ENCODE measurements around the gene ITGA2.

The ITGA2 gene

GRCh38 chr5:53006911-53007890, 18.0 kb downstream of the ITGA2 start:
- Histone ChIP-seq H3K36me3 (ENCODE audit: insufficient read depth, low read length) (no peaks in the 10 kb centered on the region), H3K27ac (peak overlapping the region; percentile 47), H3K9ac (ENCODE audit: insufficient read length) (no peak overlapping the region), H3K9me3 (ENCODE audit: low read depth, low read length) (no peaks in the 10 kb centered on the region), H3K4me3 (peak overlapping the region; percentile 29; the same call in 1 of the 2 replicates)
- TF ChIP-seq FOXP2 (optimal IDR thresholded peaks at IDR 0.05; ENCODE audit: control extremely low read depth, extremely low read length, insufficient read depth): no peak
- TF ChIP-seq POLR2AphosphoS5 (IDR thresholded peaks at IDR 0.05; ENCODE audit: borderline replicate concordance, low read depth, low read length): no peak
- no peak for TF ChIP-seq EZH2 (IDR thresholded peaks at IDR 0.05)
- no peak for DNase-seq (ENCODE audit: low read depth, low spot score)

GRCh38 chr5:53008751-53009150, 19.6 kb downstream of the ITGA2 start:
- no peak for DNase-seq (ENCODE audit: low read depth, low spot score)
- Histone ChIP-seq H3K36me3 (ENCODE audit: insufficient read depth, low read length) (no peaks in the 10 kb centered on the region), H3K9me3 (ENCODE audit: low read depth, low read length) (no peaks in the 10 kb centered on the region), H3K4me3 (no peak overlapping the region), H3K9ac (ENCODE audit: insufficient read length) (no peak overlapping the region), H3K27ac (no peak overlapping the region)
- TF ChIP-seq FOXP2 (optimal IDR thresholded peaks at IDR 0.05; ENCODE audit: control extremely low read depth, extremely low read length, insufficient read depth) (no peak), EZH2 (IDR thresholded peaks at IDR 0.05) (no peak), POLR2AphosphoS5 (IDR thresholded peaks at IDR 0.05; ENCODE audit: borderline replicate concordance, low read depth, low read length) (no peak)

- H3K27ac ChIP-seq: no peak overlapping the region
- no peak for DNase-seq (ENCODE audit: low read depth, low spot score)
- TF ChIP-seq POLR2AphosphoS5 (IDR thresholded peaks at IDR 0.05; ENCODE audit: borderline replicate concordance, low read depth, low read length) (no peak), FOXP2 (optimal IDR thresholded peaks at IDR 0.05; ENCODE audit: control extremely low read depth, extremely low read length, insufficient read depth) (no peak), EZH2 (IDR thresholded peaks at IDR 0.05) (no peak)
- H3K36me3 ChIP-seq (ENCODE audit: insufficient read depth, low read length): no peaks in the 10 kb centered on the region
- no peaks in the 10 kb centered on the region for H3K9me3 ChIP-seq (ENCODE audit: low read depth, low read length)
- no peak overlapping the region for H3K9ac ChIP-seq (ENCODE audit: insufficient read length)
- no peak overlapping the region for H3K4me3 ChIP-seq
These were observed 20.7 kb downstream of the ITGA2 start for GRCh38 chr5:53009816-53010215.

- Histone ChIP-seq H3K36me3 (ENCODE audit: insufficient read depth, low read length) (no peaks in the 10 kb centered on the region), H3K9ac (ENCODE audit: insufficient read length) (no peak overlapping the region), H3K9me3 (ENCODE audit: low read depth, low read length) (no peaks in the 10 kb centered on the region), H3K27ac (no peak overlapping the region), H3K4me3 (no peak overlapping the region)
- no peak for DNase-seq (ENCODE audit: low read depth, low spot score)
- TF ChIP-seq EZH2 (IDR thresholded peaks at IDR 0.05): no peak
- TF ChIP-seq POLR2AphosphoS5 (IDR thresholded peaks at IDR 0.05; ENCODE audit: borderline replicate concordance, low read depth, low read length): no peak
- TF ChIP-seq FOXP2 (optimal IDR thresholded peaks at IDR 0.05; ENCODE audit: control extremely low read depth, extremely low read length, insufficient read depth): no peak
These were observed 21.7 kb downstream of the ITGA2 start for GRCh38 chr5:53010814-53011213.

- DNase-seq (ENCODE audit: low read depth, low spot score): no peak
- no peak overlapping the region for H3K4me3 ChIP-seq
- TF ChIP-seq FOXP2 (optimal IDR thresholded peaks at IDR 0.05; ENCODE audit: control extremely low read depth, extremely low read length, insufficient read depth): no peak
- no peak for TF ChIP-seq EZH2 (IDR thresholded peaks at IDR 0.05)
- TF ChIP-seq POLR2AphosphoS5 (IDR thresholded peaks at IDR 0.05; ENCODE audit: borderline replicate concordance, low read depth, low read length): no peak
- no peaks in the 10 kb centered on the region for H3K36me3 ChIP-seq (ENCODE audit: insufficient read depth, low read length)
- no peak overlapping the region for H3K27ac ChIP-seq
- H3K9ac ChIP-seq (ENCODE audit: insufficient read length): no peak overlapping the region
- no peaks in the 10 kb centered on the region for H3K9me3 ChIP-seq (ENCODE audit: low read depth, low read length)
These were observed 22.1 kb downstream of the ITGA2 start for GRCh38 chr5:53011233-53011632.

GRCh38 chr5:53013857-53014256, 24.7 kb downstream of the ITGA2 start:
- no peaks in the 10 kb centered on the region for H3K36me3 ChIP-seq (ENCODE audit: insufficient read depth, low read length)
- TF ChIP-seq POLR2AphosphoS5 (IDR thresholded peaks at IDR 0.05; ENCODE audit: borderline replicate concordance, low read depth, low read length) (no peak), FOXP2 (optimal IDR thresholded peaks at IDR 0.05; ENCODE audit: control extremely low read depth, extremely low read length, insufficient read depth) (no peak), EZH2 (IDR thresholded peaks at IDR 0.05) (no peak)
- no peak for DNase-seq (ENCODE audit: low read depth, low spot score)
- no peaks in the 10 kb centered on the region for H3K9me3 ChIP-seq (ENCODE audit: low read depth, low read length)
- no peak overlapping the region for H3K27ac ChIP-seq
- no peak overlapping the region for H3K9ac ChIP-seq (ENCODE audit: insufficient read length)
- no peak overlapping the region for H3K4me3 ChIP-seq

- Histone ChIP-seq H3K9me3 (ENCODE audit: low read depth, low read length) (no peaks in the 10 kb centered on the region), H3K27ac (no peak overlapping the region), H3K4me3 (no peak overlapping the region), H3K9ac (ENCODE audit: insufficient read length) (no peak overlapping the region), H3K36me3 (ENCODE audit: insufficient read depth, low read length) (no peaks in the 10 kb centered on the region)
- no peak for DNase-seq (ENCODE audit: low read depth, low spot score)
- TF ChIP-seq POLR2AphosphoS5 (IDR thresholded peaks at IDR 0.05; ENCODE audit: borderline replicate concordance, low read depth, low read length) (no peak), FOXP2 (optimal IDR thresholded peaks at IDR 0.05; ENCODE audit: control extremely low read depth, extremely low read length, insufficient read depth) (no peak), EZH2 (IDR thresholded peaks at IDR 0.05) (no peak)
These were observed 28.2 kb downstream of the ITGA2 start for GRCh38 chr5:53017383-53017782.

GRCh38 chr5:53017794-53018391, 28.7 kb downstream of the ITGA2 start:
- no peaks in the 10 kb centered on the region for H3K36me3 ChIP-seq (ENCODE audit: insufficient read depth, low read length)
- H3K27ac ChIP-seq: no peak overlapping the region
- no peak overlapping the region for H3K4me3 ChIP-seq
- TF ChIP-seq POLR2AphosphoS5 (IDR thresholded peaks at IDR 0.05; ENCODE audit: borderline replicate concordance, low read depth, low read length) (no peak), FOXP2 (optimal IDR thresholded peaks at IDR 0.05; ENCODE audit: control extremely low read depth, extremely low read length, insufficient read depth) (no peak), EZH2 (IDR thresholded peaks at IDR 0.05) (no peak)
- DNase-seq (ENCODE audit: low read depth, low spot score): no peak
- H3K9me3 ChIP-seq (ENCODE audit: low read depth, low read length): no peaks in the 10 kb centered on the region
- H3K9ac ChIP-seq (ENCODE audit: insufficient read length): no peak overlapping the region

Measured in SK-N-MC (cell line).